Suprapubic skin (tissue), 3 donors: ENCODE results near the gene BIRC6.

Experiments used
- POLR2A ChIP-seq, 2 donors: fragments of 450-650 bp; IDR thresholded peaks; one replicate each; pipeline ENCODE4 v1.6.1; 2017; ENCODE audit warnings: antibody characterized with exemption in 2 of 2, mild to moderate bottlenecking in 2 of 2, moderate library complexity in 2 of 2
- TF ChIP-seq, protein P1 (sequence below), 2 donors: fragments of 200-600 bp in 1 of 2; fragments of 450-650 bp in 1 of 2; sonication (generic) in 1 of 2; IDR thresholded peaks; one replicate each; pipeline ENCODE4 v1.5.1; 2016 to 2019; ENCODE audit warnings: antibody characterized with exemption in 2 of 2, mild to moderate bottlenecking in 1 of 2, moderate library complexity in 1 of 2

DNA sequence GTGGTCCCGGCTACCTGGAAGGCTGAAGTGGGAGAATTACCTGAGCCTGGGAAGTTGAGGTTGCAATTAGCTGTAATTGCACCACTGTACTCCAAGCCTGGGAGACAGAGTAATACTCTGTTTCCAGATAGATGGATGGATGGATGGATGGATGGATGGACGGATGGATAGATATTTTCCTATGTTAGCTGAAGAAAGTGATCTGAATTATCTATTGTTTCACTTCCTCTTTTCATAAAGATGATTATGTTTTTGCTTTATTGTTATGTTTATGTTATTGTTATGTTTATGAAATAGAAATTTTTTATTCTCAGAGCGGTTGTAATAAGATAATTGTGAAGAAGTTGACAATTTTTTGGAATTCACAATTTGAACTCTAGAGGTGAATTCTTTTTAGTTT is 237.8 kb downstream of the BIRC6 start:
- TF ChIP-seq, protein P1, sequence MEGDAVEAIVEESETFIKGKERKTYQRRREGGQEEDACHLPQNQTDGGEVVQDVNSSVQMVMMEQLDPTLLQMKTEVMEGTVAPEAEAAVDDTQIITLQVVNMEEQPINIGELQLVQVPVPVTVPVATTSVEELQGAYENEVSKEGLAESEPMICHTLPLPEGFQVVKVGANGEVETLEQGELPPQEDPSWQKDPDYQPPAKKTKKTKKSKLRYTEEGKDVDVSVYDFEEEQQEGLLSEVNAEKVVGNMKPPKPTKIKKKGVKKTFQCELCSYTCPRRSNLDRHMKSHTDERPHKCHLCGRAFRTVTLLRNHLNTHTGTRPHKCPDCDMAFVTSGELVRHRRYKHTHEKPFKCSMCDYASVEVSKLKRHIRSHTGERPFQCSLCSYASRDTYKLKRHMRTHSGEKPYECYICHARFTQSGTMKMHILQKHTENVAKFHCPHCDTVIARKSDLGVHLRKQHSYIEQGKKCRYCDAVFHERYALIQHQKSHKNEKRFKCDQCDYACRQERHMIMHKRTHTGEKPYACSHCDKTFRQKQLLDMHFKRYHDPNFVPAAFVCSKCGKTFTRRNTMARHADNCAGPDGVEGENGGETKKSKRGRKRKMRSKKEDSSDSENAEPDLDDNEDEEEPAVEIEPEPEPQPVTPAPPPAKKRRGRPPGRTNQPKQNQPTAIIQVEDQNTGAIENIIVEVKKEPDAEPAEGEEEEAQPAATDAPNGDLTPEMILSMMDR (IDR thresholded peaks at IDR 0.05): no peak
- no peak for TF ChIP-seq POLR2A (IDR thresholded peaks at IDR 0.05)
